ENCODE measurements around the gene AGPAT4. TPM values are rescaled to one million over a fixed set of nuclear protein-coding genes. Genes with fewer than 3 reads are reported as not detected.

The AGPAT4 gene
- polyA plus RNA-seq, 3 donors from 2014 or later, result 14.4 to 16.6 (median 14.8) TPM

GRCh38 chr6:161273274-161273751 is 548 bp downstream of the AGPAT4 start:
- DNase-seq, result peak; percentile 68 to 82 (median 77)
- H3K27me3 Mint-ChIP-seq (ENCODE audit: low read depth in 3 of 3), result peaks cover 5 to 14% (median 14%) of the 10 kb centered on the region in 3 donors

GRCh38 chr6:161272635-161273273 is 1.1 kb downstream of the AGPAT4 start:
- H3K27ac Mint-ChIP-seq, result peak overlapping the region; percentile 94 to 98 (median 95)
- H3K9me3 Mint-ChIP-seq, result no peaks in the 10 kb centered on the region

More at GRCh38 chr6:161273274-161273751, 548 bp downstream of the AGPAT4 start:
- H3K4me3 Mint-ChIP-seq, result peak overlapping the region; percentile 85 to 93 (median 90)
- H3K9me3 Mint-ChIP-seq, result no peaks in the 10 kb centered on the region
- H3K27ac Mint-ChIP-seq, result peak overlapping the region; percentile 94 to 98 (median 95)
- peaks cover 11 to 15% (median 13%) of the 10 kb centered on the region in 3 donors for H3K36me3 Mint-ChIP-seq
- peaks cover 30 to 54% of the 10 kb centered on the region in 2 donors for H3K4me1 Mint-ChIP-seq

GRCh38 chr6:161271343-161272030 is 2.4 kb downstream of the AGPAT4 start:
- H3K27ac Mint-ChIP-seq, result peak overlapping the region; percentile 1 to 95 (median 34)
- H3K36me3 Mint-ChIP-seq, result peaks cover 13 to 20% (median 13%) of the 10 kb centered on the region in 3 donors
- no peak for DNase-seq
- H3K9me3 Mint-ChIP-seq, result no peaks in the 10 kb centered on the region
- H3K27me3 Mint-ChIP-seq (ENCODE audit: low read depth in 3 of 3), result peaks cover 5 to 14% (median 13%) of the 10 kb centered on the region in 3 donors
- H3K4me1 Mint-ChIP-seq, result peaks cover 32 to 57% of the 10 kb centered on the region in 2 donors
- no peak overlapping the region for H3K4me3 Mint-ChIP-seq

More at GRCh38 chr6:161272635-161273273, 1.1 kb downstream of the AGPAT4 start:
- Mint-ChIP-seq H3K4me1 (peaks cover 30 to 57% of the 10 kb centered on the region in 2 donors), H3K27me3 (ENCODE audit: low read depth in 3 of 3) (peaks cover 5 to 14% (median 14%) of the 10 kb centered on the region in 3 donors), H3K36me3 (peaks cover 13 to 20% (median 13%) of the 10 kb centered on the region in 3 donors), H3K4me3 (peak overlapping the region; percentile 85 to 93 (median 90))
- DNase-seq, result no peak

- H3K9me3 Mint-ChIP-seq, result no peaks in the 10 kb centered on the region
- peak overlapping the region in 2 of 6 donors; percentile 9 to 43 for H3K27ac Mint-ChIP-seq
- H3K36me3 Mint-ChIP-seq, result peaks cover 13 to 25% (median 16%) of the 10 kb centered on the region in 3 donors
- DNase-seq, result no peak
- H3K27me3 Mint-ChIP-seq (ENCODE audit: low read depth in 3 of 3), result peaks cover 5 to 14% (median 13%) of the 10 kb centered on the region in 3 donors
- no peak overlapping the region for H3K4me3 Mint-ChIP-seq
- H3K4me1 Mint-ChIP-seq, result peaks cover 34 to 55% of the 10 kb centered on the region in 2 donors
These were observed 3.7 kb downstream of the AGPAT4 start for GRCh38 chr6:161270116-161270515.

- peak overlapping the region in 2 of 6 donors; percentile 9 to 75 for H3K27ac Mint-ChIP-seq
- peaks cover 13 to 29% (median 16%) of the 10 kb centered on the region in 3 donors for H3K36me3 Mint-ChIP-seq
- DNase-seq, result no peak
- peaks cover 5 to 14% (median 10%) of the 10 kb centered on the region in 3 donors for H3K27me3 Mint-ChIP-seq (ENCODE audit: low read depth in 3 of 3)
- peaks cover 26 to 47% of the 10 kb centered on the region in 2 donors for H3K4me1 Mint-ChIP-seq
- H3K4me3 Mint-ChIP-seq, result no peak overlapping the region
- no peaks in the 10 kb centered on the region for H3K9me3 Mint-ChIP-seq
These were observed 4.6 kb downstream of the AGPAT4 start for GRCh38 chr6:161269310-161269709.

GRCh38 chr6:161268531-161269210 is 5.2 kb downstream of the AGPAT4 start:
- H3K36me3 Mint-ChIP-seq, result peaks cover 14 to 30% (median 16%) of the 10 kb centered on the region in 3 donors
- DNase-seq, result no peak
- peak overlapping the region in 4 of 6 donors; percentile 21 to 70 (median 45) for H3K27ac Mint-ChIP-seq
- peaks cover 21 to 42% of the 10 kb centered on the region in 2 donors for H3K4me1 Mint-ChIP-seq
- no peak overlapping the region for H3K4me3 Mint-ChIP-seq
- H3K9me3 Mint-ChIP-seq, result no peaks in the 10 kb centered on the region
- peaks cover 5 to 8% (median 6%) of the 10 kb centered on the region in 3 donors for H3K27me3 Mint-ChIP-seq (ENCODE audit: low read depth in 3 of 3)

GRCh38 chr6:161266513-161267230 is 7.2 kb downstream of the AGPAT4 start:
- peaks cover 13 to 37% of the 10 kb centered on the region in 2 donors for H3K4me1 Mint-ChIP-seq
- H3K4me3 Mint-ChIP-seq, result no peak overlapping the region
- H3K27ac Mint-ChIP-seq, result peak overlapping the region in 2 of 6 donors; percentile 18 to 38
- no peak for DNase-seq
- H3K27me3 Mint-ChIP-seq (ENCODE audit: low read depth in 3 of 3), result peaks cover 0 to 2% (median 0%) of the 10 kb centered on the region in 3 donors
- H3K9me3 Mint-ChIP-seq, result no peaks in the 10 kb centered on the region
- peaks cover 25 to 42% (median 26%) of the 10 kb centered on the region in 3 donors for H3K36me3 Mint-ChIP-seq

GRCh38 chr6:161265975-161266374 is 7.9 kb downstream of the AGPAT4 start:
- H3K36me3 Mint-ChIP-seq, result peaks cover 28 to 46% (median 29%) of the 10 kb centered on the region in 3 donors
- DNase-seq, result no peak
- no peaks in the 10 kb centered on the region for H3K9me3 Mint-ChIP-seq
- H3K4me1 Mint-ChIP-seq, result peaks cover 7 to 37% of the 10 kb centered on the region in 2 donors
- peaks cover 0 to 2% (median 1%) of the 10 kb centered on the region in 3 donors for H3K27me3 Mint-ChIP-seq (ENCODE audit: low read depth in 3 of 3)
- no peak overlapping the region for H3K4me3 Mint-ChIP-seq
- no peak overlapping the region for H3K27ac Mint-ChIP-seq

- peaks cover 0 to 2% (median 2%) of the 10 kb centered on the region in 3 donors for H3K27me3 Mint-ChIP-seq (ENCODE audit: low read depth in 3 of 3)
- H3K4me3 Mint-ChIP-seq, result no peak overlapping the region
- no peak overlapping the region for H3K27ac Mint-ChIP-seq
- peaks cover 28 to 45% (median 31%) of the 10 kb centered on the region in 3 donors for H3K36me3 Mint-ChIP-seq
- DNase-seq, result no peak
- H3K4me1 Mint-ChIP-seq, result peaks cover 7 to 34% of the 10 kb centered on the region in 2 donors
- no peaks in the 10 kb centered on the region for H3K9me3 Mint-ChIP-seq
These were observed 8.3 kb downstream of the AGPAT4 start for GRCh38 chr6:161265554-161265953.

GRCh38 chr6:161264181-161264580 is 9.7 kb downstream of the AGPAT4 start:
- Mint-ChIP-seq H3K27me3 (ENCODE audit: low read depth in 3 of 3) (peaks cover 0 to 5% (median 2%) of the 10 kb centered on the region in 3 donors), H3K27ac (peak overlapping the region in 3 of 6 donors; percentile 6 to 16 (median 10)), H3K4me1 (peaks cover 14 to 36% of the 10 kb centered on the region in 2 donors), H3K9me3 (no peaks in the 10 kb centered on the region), H3K36me3 (peaks cover 24 to 45% (median 25%) of the 10 kb centered on the region in 3 donors), H3K4me3 (no peak overlapping the region)
- DNase-seq, result no peak

- Mint-ChIP-seq H3K9me3 (no peaks in the 10 kb centered on the region), H3K27me3 (ENCODE audit: low read depth in 3 of 3) (peaks cover 0 to 8% (median 5%) of the 10 kb centered on the region in 3 donors), H3K4me3 (no peak overlapping the region), H3K36me3 (peaks cover 21 to 43% (median 27%) of the 10 kb centered on the region in 3 donors), H3K4me1 (peaks cover 29 to 45% of the 10 kb centered on the region in 2 donors), H3K27ac (peak overlapping the region in 4 of 6 donors; percentile 29 to 64 (median 40))
- no peak for DNase-seq
These were observed 12.0 kb downstream of the AGPAT4 start for GRCh38 chr6:161261816-161262215.

- H3K27me3 Mint-ChIP-seq (ENCODE audit: low read depth in 3 of 3), result peaks cover 0 to 11% (median 7%) of the 10 kb centered on the region in 3 donors
- no peaks in the 10 kb centered on the region for H3K9me3 Mint-ChIP-seq
- peak overlapping the region in 4 of 6 donors; percentile 1 to 56 (median 40) for H3K27ac Mint-ChIP-seq
- DNase-seq, result no peak
- H3K4me3 Mint-ChIP-seq, result no peak overlapping the region
- H3K36me3 Mint-ChIP-seq, result peaks cover 21 to 47% (median 32%) of the 10 kb centered on the region in 3 donors
- peaks cover 34 to 50% of the 10 kb centered on the region in 2 donors for H3K4me1 Mint-ChIP-seq
These were observed 12.5 kb downstream of the AGPAT4 start for GRCh38 chr6:161261325-161261724.

Data from immature natural killer cell (primary cell).